Tibial nerve (tissue), 4 donors: Measurements from ENCODE around the gene NBEAL2.

Experiments
- EP300 ChIP-seq, 2 donors: sonication (generic); formaldehyde crosslinking; IDR thresholded peaks; one replicate each; pipeline ENCODE4 v1.6.1; 2017; ENCODE audit warnings: antibody characterized with exemption in 2 of 2, mild to moderate bottlenecking in 1 of 2
- POLR2A ChIP-seq, 2 donors: fragments of 450-650 bp; IDR thresholded peaks; one replicate each; pipeline ENCODE4 v1.6.1; 2017; ENCODE audit warnings: antibody characterized with exemption in 2 of 2, mild to moderate bottlenecking in 2 of 2, moderate library complexity in 2 of 2
- TF ChIP-seq, protein P1 (sequence below), 5 experiments: fragments of 200-600 bp in 3 of 5; fragments of 450-650 bp in 2 of 5; sonication (generic) in 3 of 5; IDR thresholded peaks; one replicate each; pipeline ENCODE4 v1.5.1; 2016 to 2019; ENCODE audit warnings: antibody characterized with exemption in 5 of 5, mild to moderate bottlenecking in 3 of 5, moderate library complexity in 2 of 5

DNA sequence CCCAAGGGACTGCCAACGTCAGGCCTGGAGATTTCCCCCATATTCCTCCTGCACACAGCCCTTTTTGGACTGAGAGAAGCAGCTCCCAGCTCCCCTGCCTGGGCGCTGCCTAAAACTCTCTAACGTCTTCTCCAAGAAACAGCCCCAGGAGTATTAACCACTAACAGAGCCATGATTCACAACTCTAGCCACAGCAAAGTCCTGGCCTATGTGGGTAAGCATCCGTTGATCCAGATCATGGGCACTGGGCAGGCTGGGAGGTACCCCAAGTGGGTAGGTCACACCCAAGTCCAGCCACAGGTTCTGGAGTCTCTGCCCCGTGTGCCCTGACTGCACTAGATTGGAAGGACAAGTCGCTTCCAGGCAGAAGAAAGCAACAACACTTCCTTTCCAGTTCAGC lies 31.9 kb downstream of the NBEAL2 start:
- TF ChIP-seq, protein P1, sequence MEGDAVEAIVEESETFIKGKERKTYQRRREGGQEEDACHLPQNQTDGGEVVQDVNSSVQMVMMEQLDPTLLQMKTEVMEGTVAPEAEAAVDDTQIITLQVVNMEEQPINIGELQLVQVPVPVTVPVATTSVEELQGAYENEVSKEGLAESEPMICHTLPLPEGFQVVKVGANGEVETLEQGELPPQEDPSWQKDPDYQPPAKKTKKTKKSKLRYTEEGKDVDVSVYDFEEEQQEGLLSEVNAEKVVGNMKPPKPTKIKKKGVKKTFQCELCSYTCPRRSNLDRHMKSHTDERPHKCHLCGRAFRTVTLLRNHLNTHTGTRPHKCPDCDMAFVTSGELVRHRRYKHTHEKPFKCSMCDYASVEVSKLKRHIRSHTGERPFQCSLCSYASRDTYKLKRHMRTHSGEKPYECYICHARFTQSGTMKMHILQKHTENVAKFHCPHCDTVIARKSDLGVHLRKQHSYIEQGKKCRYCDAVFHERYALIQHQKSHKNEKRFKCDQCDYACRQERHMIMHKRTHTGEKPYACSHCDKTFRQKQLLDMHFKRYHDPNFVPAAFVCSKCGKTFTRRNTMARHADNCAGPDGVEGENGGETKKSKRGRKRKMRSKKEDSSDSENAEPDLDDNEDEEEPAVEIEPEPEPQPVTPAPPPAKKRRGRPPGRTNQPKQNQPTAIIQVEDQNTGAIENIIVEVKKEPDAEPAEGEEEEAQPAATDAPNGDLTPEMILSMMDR (IDR thresholded peaks at IDR 0.05) = no peak
- TF ChIP-seq POLR2A (IDR thresholded peaks at IDR 0.05) (no peak), EP300 (IDR thresholded peaks at IDR 0.05) (no peak)
